GM12878 (cell line): Measurements from ENCODE around the gene MRPL30.

Experiments
- CTCF ChIP-seq, 3 experiments: IDR thresholded peaks in 2 of 3; conservative IDR thresholded peaks in 1 of 3; 2 replicates each; pipeline ENCODE4 v1.5.1; 2011; ENCODE audit warnings: low read depth in 3 of 3, low read length in 3 of 3, mild to moderate bottlenecking in 3 of 3, control low read depth in 2 of 3, moderate library complexity in 2 of 3, inconsistent platforms in 1 of 3, mixed read lengths in 1 of 3; ENCODE audit not compliant: control insufficient read depth in 2 of 3, insufficient read depth in 1 of 3; ENCODE audit errors: extremely low read depth in 1 of 3
- DPF2 ChIP-seq: fragments of 450-650 bp; IDR thresholded peaks from 2 replicates; pipeline ENCODE4 v1.6.1; 2017; ENCODE audit warnings: mild to moderate bottlenecking
- ZBTB33 ChIP-seq: fragments of 450-650 bp; IDR thresholded peaks from 2 replicates; pipeline ENCODE4 v1.6.1; 2017; ENCODE audit warnings: mild to moderate bottlenecking
- ZBTB40 ChIP-seq: fragments of 450-650 bp; IDR thresholded peaks from 2 replicates; pipeline ENCODE4 v1.6.1; 2016; ENCODE audit warnings: mild to moderate bottlenecking, moderate library complexity, borderline replicate concordance

GRCh38 chr2:99184811-99185210 is 3.8 kb downstream of the MRPL30 start:
- TF ChIP-seq ZBTB40 (no peak), ZBTB33 (no peak), DPF2 (no peak), CTCF (IDR thresholded peaks at IDR 0.05 in 2 of 3, conservative IDR thresholded peaks at IDR 0.05 in 1 of 3; ENCODE audit: control insufficient read depth in 2 of 3, extremely low read depth in 1 of 3, insufficient read depth in 1 of 3, low read depth in 3 of 3, low read length in 3 of 3) (no peak)
